ENCODE data around the gene ZCRB1. TPM values are rescaled to one million over a fixed set of nuclear protein-coding genes. Genes with fewer than 3 reads are reported as not detected.
A peak's percentile ranks its signal among the peaks of the same experiment; 100 is the strongest.
"Not testable (repeated sequence)": the region's sequence is repeated elsewhere in the genome, so short reads cannot be mapped to it uniquely, and the experiment has no call there.

The ZCRB1 gene
- 72.2 TPM for polyA plus RNA-seq (2013, experiment 1 of 2; ENCODE audit: insufficient read length)
- polyA plus RNA-seq (2013, experiment 2 of 2; ENCODE audit: insufficient read length): 82.8 TPM

GRCh38 chr12:42325653-42326474 lies at the start of gene ZCRB1, which contains the start of gene PPHLN1:
Gene ZCRB1, minus strand, starts transcription at chr12:42326094. Its CDS starts 1,992 bp downstream, at chr12:42324102.
Gene PPHLN1, plus strand, starts transcription at chr12:42326167. Its CDS starts 9,736 bp downstream, at chr12:42335903.
- peak; percentile 77 for DNase-seq

- no peak for DNase-seq
Observed at GRCh38 chr12:42373669-42374068, 47.8 kb upstream of the ZCRB1 start.

- peak; percentile 57 for DNase-seq
Observed at GRCh38 chr12:42372154-42372791, 46.4 kb upstream of the ZCRB1 start.

GRCh38 chr12:42370013-42370412 lies 44.1 kb upstream of the ZCRB1 start:
- no peak for DNase-seq

GRCh38 chr12:42365486-42365885 lies 39.6 kb upstream of the ZCRB1 start:
- DNase-seq: no peak

GRCh38 chr12:42364692-42365091 lies 38.8 kb upstream of the ZCRB1 start:
- DNase-seq: no peak

GRCh38 chr12:42362647-42363260 lies 36.9 kb upstream of the ZCRB1 start:
- no peak for DNase-seq

GRCh38 chr12:42361909-42362646 lies 36.2 kb upstream of the ZCRB1 start:
- no peak for DNase-seq

GRCh38 chr12:42360747-42361403 lies 35.0 kb upstream of the ZCRB1 start:
- DNase-seq: peak; percentile 9

GRCh38 chr12:42356344-42356743 lies 30.4 kb upstream of the ZCRB1 start:
- no peak for DNase-seq

- not testable (repeated sequence) for DNase-seq
Observed at GRCh38 chr12:42350021-42350407, 24.1 kb upstream of the ZCRB1 start.

GRCh38 chr12:42349119-42350020 lies 23.5 kb upstream of the ZCRB1 start:
- DNase-seq: not testable (repeated sequence)

- DNase-seq: no peak
Observed at GRCh38 chr12:42346403-42347002, 20.6 kb upstream of the ZCRB1 start.

GRCh38 chr12:42343721-42344120 lies 17.8 kb upstream of the ZCRB1 start:
- DNase-seq: no peak

- DNase-seq: no peak
Observed at GRCh38 chr12:42342028-42342427, 16.1 kb upstream of the ZCRB1 start.

- no peak for DNase-seq
Observed at GRCh38 chr12:42338280-42338679, 12.4 kb upstream of the ZCRB1 start.

GRCh38 chr12:42336286-42336685 lies 10.4 kb upstream of the ZCRB1 start:
- DNase-seq: no peak

GRCh38 chr12:42332301-42333285 lies 6.7 kb upstream of the ZCRB1 start:
- peak; percentile 46 for DNase-seq

GRCh38 chr12:42330097-42330496 lies 4.2 kb upstream of the ZCRB1 start:
- not testable (repeated sequence) for DNase-seq

All from fibroblast of skin of scalp (primary cell).